Adrenal gland (tissue), 12 donors: ENCODE data around the gene MOK. TPM values are rescaled to one million over a fixed set of nuclear protein-coding genes. Genes with fewer than 3 reads are reported as not detected.
A peak's percentile ranks its signal among the peaks of the same experiment; 100 is the strongest.

ENCODE experiments used
- DNase-seq, 7 donors: peaks; one replicate each; pipeline ENCODE4 v3.0.0-alpha.2; 2019 to 2020
- H3K27ac ChIP-seq, 5 donors: fragments of 200-600 bp; sonication (generic) in 4 of 5; 1 replicate in 3 of 5; 2 replicates in 2 of 5; pipeline versions ENCODE4 v1.5.1 to v1.8.0; 2016 to 2020; ENCODE audit warnings: mild to moderate bottlenecking in 1 of 5
- H3K27me3 ChIP-seq: fragments of 200-600 bp; 2 replicates; pipeline ENCODE4 v1.8.0; 2021
- H3K36me3 ChIP-seq, 2 donors: fragments of 200-600 bp; replicated peaks in 1 of 2; 1 replicate in 1 of 2; 2 replicates in 1 of 2; pipeline versions ENCODE4 v1.5.1 to v1.8.0; 2018 to 2022
- H3K4me1 ChIP-seq, 2 donors: fragments of 200-600 bp; replicated peaks in 1 of 2; 1 replicate in 1 of 2; 2 replicates in 1 of 2; pipeline versions ENCODE4 v1.5.1 to v1.8.0; 2018 to 2021
- H3K4me3 ChIP-seq, 4 donors: fragments of 200-600 bp; sonication (generic) in 3 of 4; one replicate each; pipeline ENCODE4 v1.5.1; 2016 to 2018
- H3K9me3 ChIP-seq, 3 donors: fragments of 200-600 bp; sonication (generic) in 1 of 3; replicated peaks in 1 of 3; 1 replicate in 2 of 3; 2 replicates in 1 of 3; pipeline versions ENCODE4 v1.5.1 to v1.8.0; 2016 to 2021
- POLR2A ChIP-seq, 2 donors: fragments of 450-650 bp; IDR thresholded peaks; one replicate each; pipeline ENCODE4 v1.6.1; 2017; ENCODE audit warnings: antibody characterized with exemption in 2 of 2, mild to moderate bottlenecking in 2 of 2, moderate library complexity in 1 of 2
- WGBS, 4 donors: extraction: QIAGEN DNeasy Blood & Tissue Kit in 2 of 4; methylation state at CpG; one replicate each; pipeline versions ENCODE4 v1.1.5 to v1.1.7; 2013 to 2017; 5-methylcytosine and 5-hydroxymethylcytosine counted together
- intact Hi-C, 2 donors: fragments of 100-400 bp; cut with DNase I; formaldehyde crosslinking; loops; one replicate each; pipeline versions ENCODE4 v1.14.1 to v1.15.0; 2022 to 2023
- polyA plus RNA-seq, 3 donors: library from polyadenylated mRNA; stranded (reverse); fragments of 200-250 nt in 2 of 3; fragments of 350-450 nt in 1 of 3; fragmentation: Illumina TruSeq in 1 of 3; extraction: RNeasy Lipid Tissue Mini Kit (QIAGEN cat#74804) in 1 of 3; gene quantifications; one replicate each; pipeline ENCODE4 v1.2.3, GENCODE V29; 2013 to 2014
- total RNA-seq, 9 donors: library from RNA; depleted of rRNA in 4 of 9; stranded (reverse); fragments of >200 nt in 4 of 9; fragments of 120-200 nt in 1 of 9; fragmentation: NEBNext Ultra II Directional in 1 of 9; extraction: Animal tissue kit (Norgen Biotek cat#: 25700) in 1 of 9; gene quantifications; one replicate each; pipeline versions ENCODE4 v1.1.0 to v1.2.4, GENCODE V29; 2013 to 2023
- TF ChIP-seq, protein P1 (sequence below), 6 experiments: fragments of 450-650 bp in 4 of 6; fragments of 200-600 bp in 2 of 6; sonication (generic) in 1 of 6; IDR thresholded peaks; 1 replicate in 5 of 6; 2 replicates in 1 of 6; pipeline versions ENCODE4 v1.5.1 to v1.8.0; 2016 to 2021; ENCODE audit warnings: antibody characterized with exemption in 6 of 6, mild to moderate bottlenecking in 2 of 6, moderate library complexity in 1 of 6
- donor health status: healthy with polysubstance abuse.
- donor health status: Bipolar disorder and iron deficiency.
- donor health status: DM: yes; HTN: yes; CAD: no.
- donor health status: DM: no; HTN: no; CAD: no.
- donor health status: DM: no; HTN: no; CAD: no.
- donor health status: DM: yes; HTN: yes; CAD: no.

The MOK gene
- total and polyA plus RNA-seq, 12 donors = 10.1 to 54.4 (median 16.4) TPM

DNA sequence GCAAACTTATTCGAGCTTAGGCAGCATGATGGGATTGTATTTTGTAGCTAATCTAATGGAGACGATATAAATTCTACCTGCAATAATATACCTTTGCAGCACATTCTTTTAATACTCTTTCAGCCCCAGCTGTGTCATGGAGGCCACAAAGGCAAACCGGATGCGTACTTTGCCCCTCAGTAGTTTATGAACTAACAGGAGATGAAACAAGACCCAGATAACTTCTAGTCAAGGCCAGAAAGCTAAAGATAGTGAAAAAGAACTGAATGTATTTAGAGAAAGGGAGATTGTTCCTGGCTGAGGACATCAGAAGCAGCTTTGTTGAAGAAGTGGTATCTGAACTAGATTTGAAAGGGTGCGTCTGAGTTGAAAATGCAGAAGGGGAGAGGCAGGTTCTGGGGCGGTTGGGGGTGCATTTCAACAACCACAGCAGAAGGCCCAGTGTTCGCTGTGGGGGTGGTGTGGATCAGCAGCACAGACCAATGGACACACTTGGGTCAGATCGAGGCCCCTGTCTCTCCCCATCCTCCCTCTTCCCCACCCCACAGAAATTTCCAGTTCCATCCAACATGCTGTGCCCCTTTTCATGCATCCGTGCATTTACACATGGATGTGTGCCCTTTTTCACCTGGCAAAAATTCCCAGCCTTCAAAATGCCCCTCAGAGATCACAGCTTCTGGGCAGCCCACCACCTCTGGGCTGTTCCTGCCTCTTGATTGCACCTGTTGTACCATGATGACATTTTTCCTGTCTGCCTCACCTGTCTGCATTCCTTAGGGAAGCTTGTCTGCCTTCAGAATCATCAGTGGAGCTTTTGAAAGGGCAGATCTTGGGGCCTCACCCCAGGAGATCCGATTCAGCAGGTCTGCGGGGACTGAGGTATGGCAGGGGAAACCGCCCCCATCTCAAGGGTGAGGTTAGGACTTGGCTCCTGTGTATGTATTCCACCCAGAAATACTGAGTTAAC lies 16.8 kb upstream of the MOK start:
- WGBS, 4 donors = 78 to 83% (median 80%) methylated on average over 12 of the region's 12 CpGs
- TF ChIP-seq, protein P1, sequence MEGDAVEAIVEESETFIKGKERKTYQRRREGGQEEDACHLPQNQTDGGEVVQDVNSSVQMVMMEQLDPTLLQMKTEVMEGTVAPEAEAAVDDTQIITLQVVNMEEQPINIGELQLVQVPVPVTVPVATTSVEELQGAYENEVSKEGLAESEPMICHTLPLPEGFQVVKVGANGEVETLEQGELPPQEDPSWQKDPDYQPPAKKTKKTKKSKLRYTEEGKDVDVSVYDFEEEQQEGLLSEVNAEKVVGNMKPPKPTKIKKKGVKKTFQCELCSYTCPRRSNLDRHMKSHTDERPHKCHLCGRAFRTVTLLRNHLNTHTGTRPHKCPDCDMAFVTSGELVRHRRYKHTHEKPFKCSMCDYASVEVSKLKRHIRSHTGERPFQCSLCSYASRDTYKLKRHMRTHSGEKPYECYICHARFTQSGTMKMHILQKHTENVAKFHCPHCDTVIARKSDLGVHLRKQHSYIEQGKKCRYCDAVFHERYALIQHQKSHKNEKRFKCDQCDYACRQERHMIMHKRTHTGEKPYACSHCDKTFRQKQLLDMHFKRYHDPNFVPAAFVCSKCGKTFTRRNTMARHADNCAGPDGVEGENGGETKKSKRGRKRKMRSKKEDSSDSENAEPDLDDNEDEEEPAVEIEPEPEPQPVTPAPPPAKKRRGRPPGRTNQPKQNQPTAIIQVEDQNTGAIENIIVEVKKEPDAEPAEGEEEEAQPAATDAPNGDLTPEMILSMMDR (IDR thresholded peaks at IDR 0.05) = no peak
- TF ChIP-seq POLR2A (IDR thresholded peaks at IDR 0.05) = no peak
- Histone ChIP-seq H3K27me3 (no peaks in the 10 kb centered on the region), H3K4me3 (no peak overlapping the region), H3K27ac (peak overlapping the region in 1 of 5 donors; percentile 1), H3K36me3 (peaks cover 0 to 7% of the 10 kb centered on the region in 2 donors), H3K9me3 (no peaks in the 10 kb centered on the region), H3K4me1 (peaks cover 6 to 30% of the 10 kb centered on the region in 2 donors)
- no peak for DNase-seq
- intact Hi-C loops = loop anchor here in 1 of 2 donors (10.0 kb wide), 1 partner anchor 193 kb away; no protein-coding TSS in a partner anchor

DNA sequence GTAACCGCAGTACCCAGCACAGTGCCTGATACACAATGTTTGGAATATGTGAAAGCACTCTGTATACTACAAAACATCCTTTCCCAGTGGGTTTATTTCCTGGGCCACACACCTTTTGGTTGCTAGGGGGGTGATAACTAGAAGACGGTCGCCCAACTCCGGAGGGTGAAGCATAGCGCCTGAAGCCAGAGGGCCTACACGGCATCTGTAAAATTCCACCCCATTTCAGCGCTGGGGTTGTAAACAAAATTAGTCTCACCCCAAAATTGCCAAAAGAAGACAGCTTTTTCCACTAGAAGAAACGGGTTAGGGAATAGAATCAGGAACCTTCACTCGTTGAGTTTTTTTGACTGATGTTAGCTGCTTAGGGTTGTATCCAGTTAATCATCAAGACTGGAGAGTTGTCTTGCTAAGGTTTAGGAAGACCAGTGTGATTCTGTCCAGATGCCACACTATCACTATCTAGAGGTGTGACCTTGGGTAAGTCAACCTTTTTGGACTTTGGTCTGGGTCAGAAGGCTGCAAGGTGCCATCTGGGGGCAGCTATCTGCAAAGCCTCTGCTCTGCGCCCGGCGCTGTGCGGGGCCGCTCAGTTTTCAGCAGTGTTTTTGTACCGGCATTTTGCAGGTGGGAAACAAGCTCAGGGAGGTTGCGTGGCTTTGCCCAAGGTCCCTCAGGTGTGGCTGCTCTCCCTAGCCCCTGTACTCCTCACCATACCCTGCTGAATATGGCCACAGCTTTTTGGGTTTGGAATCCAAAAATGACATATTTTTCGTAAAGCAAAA lies 15.9 kb upstream of the MOK start:
- no peaks in the 10 kb centered on the region for H3K9me3 ChIP-seq
- peak overlapping the region in 4 of 5 donors; percentile 13 to 98 (median 91) for H3K27ac ChIP-seq
- H3K27me3 ChIP-seq = no peaks in the 10 kb centered on the region
- WGBS, 4 donors = 92 to 93% (median 93%) methylated on average over 15 to 17 of the region's 17 CpGs
- intact Hi-C loops = loop anchor here in 1 of 2 donors (10.0 kb wide), 1 partner anchor 194 kb away; no protein-coding TSS in a partner anchor
- TF ChIP-seq, protein P1 (IDR thresholded peaks at IDR 0.05) = no peak
- no peak for TF ChIP-seq POLR2A (IDR thresholded peaks at IDR 0.05)
- H3K4me1 ChIP-seq = peaks cover 6 to 39% of the 10 kb centered on the region in 2 donors
- peak overlapping the region in 3 of 4 donors; percentile 4 to 82 (median 60) for H3K4me3 ChIP-seq
- H3K36me3 ChIP-seq = peaks cover 0 to 5% of the 10 kb centered on the region in 2 donors
- no peak for DNase-seq

DNA sequence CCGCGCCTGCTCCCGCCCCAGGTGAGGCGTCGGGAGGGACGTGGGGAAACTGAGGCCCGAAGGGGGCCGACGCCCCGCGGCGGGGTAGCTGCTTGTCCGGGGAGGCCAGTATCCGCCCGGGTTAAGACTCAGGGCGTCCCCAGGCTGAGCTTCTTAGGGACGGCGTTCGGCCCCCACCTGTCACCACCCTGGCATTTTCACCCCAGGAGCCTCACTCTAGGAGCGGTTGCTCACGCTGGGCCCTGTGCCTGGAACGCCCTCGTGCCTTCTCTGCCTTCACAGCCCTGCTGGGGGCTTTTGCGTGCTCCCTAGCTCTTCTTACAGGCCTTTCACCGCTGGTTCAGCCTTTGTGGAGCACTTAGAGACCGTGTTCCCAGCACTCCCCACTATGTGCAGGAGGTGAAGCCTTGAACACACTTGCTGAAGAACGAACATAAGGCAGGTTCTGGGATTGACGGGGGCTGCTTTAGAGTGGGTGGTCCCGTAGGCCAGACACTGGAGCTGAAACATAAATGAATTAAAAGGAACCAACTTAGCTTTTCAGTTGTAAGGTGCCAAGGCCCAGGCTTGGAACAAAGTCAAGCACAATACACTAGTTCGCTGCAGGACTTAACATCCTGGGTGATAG lies 15.2 kb upstream of the MOK start:
- TF ChIP-seq POLR2A (IDR thresholded peaks at IDR 0.05) = peak; percentile 8 to 46
- TF ChIP-seq, protein P1 (IDR thresholded peaks at IDR 0.05) = no peak

More for the DNA sequence above, 15.2 kb upstream of the MOK start:
- H3K27ac ChIP-seq = peak overlapping the region; percentile 69 to 98 (median 92)
- H3K4me3 ChIP-seq = peak overlapping the region; percentile 4 to 82 (median 53)
- intact Hi-C loops = loop anchor here in 1 of 2 donors (10.0 kb wide), 1 partner anchor 195 kb away; no protein-coding TSS in a partner anchor
- peak; percentile 64 to 77 (median 70) for DNase-seq
- no peaks in the 10 kb centered on the region for H3K9me3 ChIP-seq
- H3K27me3 ChIP-seq = no peaks in the 10 kb centered on the region
- no peaks in the 10 kb centered on the region for H3K36me3 ChIP-seq
- WGBS, 4 donors = 5 to 20% (median 11%) methylated on average over 10 to 30 of the region's 30 CpGs
- H3K4me1 ChIP-seq = peaks cover 6 to 39% of the 10 kb centered on the region in 2 donors
